ENCODE data around the gene TNS3. TPM values are rescaled to one million over a fixed set of nuclear protein-coding genes. Genes with fewer than 3 reads are reported as not detected.

The TNS3 gene
- total RNA-seq, 2 experiments from 2014 or later = 0.11 TPM

DNA sequence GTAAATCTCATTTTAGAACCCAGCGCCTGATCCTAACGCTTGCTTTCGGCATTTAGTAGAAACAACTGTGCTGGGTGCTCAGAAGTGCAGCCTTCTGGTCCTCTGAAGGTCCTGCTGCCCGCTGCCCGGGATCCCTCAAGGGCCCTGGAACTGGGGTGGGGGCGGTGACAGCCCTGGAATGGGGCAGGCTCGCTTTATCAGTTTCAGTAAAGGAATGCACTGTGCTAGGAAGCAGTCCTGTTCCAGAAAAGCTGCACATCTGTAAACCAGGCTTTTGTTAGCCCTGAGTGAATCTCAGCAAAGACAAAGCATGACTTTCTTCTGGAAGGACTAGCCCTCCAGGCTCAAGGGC lies 254.6 kb downstream of the TNS3 start:
- H3K27me3 Mint-ChIP-seq = no peaks in the 10 kb centered on the region
- intact Hi-C loops (cut with DNase I, micrococcal nuclease) = no loop called here

GRCh38 chr7:47326808-47327207 lies 255.1 kb downstream of the TNS3 start:
- no peak overlapping the region for H3K4me3 Mint-ChIP-seq
- ATAC-seq = no peak
- H3K27me3 Mint-ChIP-seq = no peaks in the 10 kb centered on the region
- DNase-seq = no peak
- H3K9me3 Mint-ChIP-seq (ENCODE audit: low read depth) = no peaks in the 10 kb centered on the region
- CTCF ChIA-PET = no interaction called here
- no peaks in the 10 kb centered on the region for H3K36me3 Mint-ChIP-seq (ENCODE audit: low read depth)
- intact Hi-C loops (cut with DNase I, micrococcal nuclease) = no loop called here
- H3K27ac Mint-ChIP-seq = no peak overlapping the region
- H3K4me1 Mint-ChIP-seq = no peaks in the 10 kb centered on the region
- POLR2A ChIA-PET = no interaction called here

More for the DNA sequence above, 254.6 kb downstream of the TNS3 start:
- H3K27ac Mint-ChIP-seq = no peak overlapping the region
- H3K36me3 Mint-ChIP-seq (ENCODE audit: low read depth) = no peaks in the 10 kb centered on the region
- no peak overlapping the region for H3K4me3 Mint-ChIP-seq
- no peaks in the 10 kb centered on the region for H3K9me3 Mint-ChIP-seq (ENCODE audit: low read depth)
- POLR2A ChIA-PET = no interaction called here
- DNase-seq = no peak
- no peaks in the 10 kb centered on the region for H3K4me1 Mint-ChIP-seq
- no peak for ATAC-seq
- CTCF ChIA-PET = no interaction called here

GRCh38 chr7:47326220-47326619 lies 255.7 kb downstream of the TNS3 start:
- intact Hi-C loops (cut with DNase I, micrococcal nuclease) = no loop called here
- Mint-ChIP-seq H3K4me1 (no peaks in the 10 kb centered on the region), H3K9me3 (ENCODE audit: low read depth) (no peaks in the 10 kb centered on the region), H3K4me3 (no peak overlapping the region), H3K36me3 (ENCODE audit: low read depth) (no peaks in the 10 kb centered on the region), H3K27me3 (no peaks in the 10 kb centered on the region), H3K27ac (no peak overlapping the region)
- ATAC-seq (peak; percentile 23), DNase-seq (no peak)
- ChIA-PET CTCF (no interaction called here), POLR2A (no interaction called here)

GRCh38 chr7:47325337-47325736 lies 256.6 kb downstream of the TNS3 start:
- Mint-ChIP-seq H3K4me1 (no peaks in the 10 kb centered on the region), H3K27me3 (peaks cover 2% of the 10 kb centered on the region), H3K4me3 (no peak overlapping the region), H3K27ac (no peak overlapping the region), H3K9me3 (ENCODE audit: low read depth) (no peaks in the 10 kb centered on the region), H3K36me3 (ENCODE audit: low read depth) (no peaks in the 10 kb centered on the region)
- ChIA-PET POLR2A (no interaction called here), CTCF (no interaction called here)
- ATAC-seq (no peak), DNase-seq (no peak)
- intact Hi-C loops (cut with DNase I, micrococcal nuclease) = no loop called here

- no peaks in the 10 kb centered on the region for H3K36me3 Mint-ChIP-seq (ENCODE audit: low read depth)
- CTCF ChIA-PET = no interaction called here
- no peak overlapping the region for H3K27ac Mint-ChIP-seq
- POLR2A ChIA-PET = no interaction called here
- no peak for DNase-seq
- peaks cover 3% of the 10 kb centered on the region for H3K27me3 Mint-ChIP-seq
- no peaks in the 10 kb centered on the region for H3K9me3 Mint-ChIP-seq (ENCODE audit: low read depth)
- no peak overlapping the region for H3K4me3 Mint-ChIP-seq
- ATAC-seq = no peak
- intact Hi-C loops (cut with DNase I, micrococcal nuclease) = no loop called here
- H3K4me1 Mint-ChIP-seq = no peaks in the 10 kb centered on the region
These were observed 258.0 kb downstream of the TNS3 start for GRCh38 chr7:47323904-47324303.

- ATAC-seq (no peak), DNase-seq (no peak)
- intact Hi-C loops (cut with DNase I, micrococcal nuclease) = no loop called here
- Mint-ChIP-seq H3K4me3 (no peak overlapping the region), H3K36me3 (ENCODE audit: low read depth) (no peaks in the 10 kb centered on the region), H3K27me3 (peaks cover 3% of the 10 kb centered on the region), H3K9me3 (ENCODE audit: low read depth) (peaks cover 6% of the 10 kb centered on the region), H3K4me1 (no peaks in the 10 kb centered on the region), H3K27ac (no peak overlapping the region)
- ChIA-PET POLR2A (no interaction called here), CTCF (interaction anchor here (0.6 kb wide), 1 partner anchor 321 kb away, joined by 3 read pairs; no protein-coding TSS in a partner anchor)
These were observed 259.2 kb downstream of the TNS3 start for GRCh38 chr7:47322731-47323130.

- ATAC-seq (no peak), DNase-seq (no peak)
- H3K9me3 Mint-ChIP-seq (ENCODE audit: low read depth) = peaks cover 8% of the 10 kb centered on the region
- peaks cover 5% of the 10 kb centered on the region for H3K27me3 Mint-ChIP-seq
- no peak overlapping the region for H3K4me3 Mint-ChIP-seq
- intact Hi-C loops (cut with DNase I, micrococcal nuclease) = no loop called here
- POLR2A ChIA-PET = no interaction called here
- H3K36me3 Mint-ChIP-seq (ENCODE audit: low read depth) = no peaks in the 10 kb centered on the region
- H3K4me1 Mint-ChIP-seq = peaks cover 3% of the 10 kb centered on the region
- CTCF ChIA-PET = interaction anchor here (1.2 kb wide), 1 partner anchor 491 kb away, joined by 3 read pairs; no protein-coding TSS in a partner anchor
- no peak overlapping the region for H3K27ac Mint-ChIP-seq
These were observed 261.6 kb downstream of the TNS3 start for GRCh38 chr7:47320296-47320695.

DNA sequence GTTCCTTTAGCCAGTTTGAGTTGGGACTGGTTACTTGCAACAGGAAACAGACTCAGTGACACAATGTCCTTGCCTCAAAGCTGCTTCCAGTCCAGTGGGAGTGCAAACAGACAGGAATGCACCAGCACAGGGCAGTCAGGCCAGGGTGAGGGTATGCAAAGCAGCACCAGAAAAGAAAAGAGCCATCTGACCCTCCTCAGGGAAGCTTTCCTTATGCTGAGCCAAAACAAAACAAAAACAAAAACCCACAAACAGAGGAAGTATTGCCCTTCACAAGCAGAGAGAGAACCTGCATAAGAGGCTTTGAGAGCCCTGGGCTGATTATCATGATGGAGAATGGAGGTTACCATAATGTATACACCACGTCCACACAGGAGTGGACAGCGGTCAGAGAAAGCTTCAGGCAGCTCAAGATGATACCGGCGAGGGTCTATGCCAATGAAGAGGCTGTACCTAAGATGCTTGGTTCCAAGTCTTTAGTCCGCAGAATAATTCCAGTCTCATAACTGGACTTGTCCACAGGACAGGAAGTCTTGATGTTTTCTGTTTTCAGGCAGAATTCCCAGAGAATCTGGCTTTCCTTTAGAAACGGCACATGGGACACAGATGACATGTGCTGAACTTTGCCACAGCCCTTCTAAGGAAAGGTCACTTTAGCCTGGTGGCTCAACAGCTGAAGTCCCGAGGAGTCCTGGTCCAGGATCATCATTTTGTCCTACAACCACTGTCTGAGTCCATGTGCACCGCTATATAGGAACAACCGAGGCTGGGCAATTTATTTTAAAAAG lies 263.3 kb downstream of the TNS3 start:
- Mint-ChIP-seq H3K4me3 (no peak overlapping the region), H3K9me3 (ENCODE audit: low read depth) (peaks cover 8% of the 10 kb centered on the region), H3K4me1 (peaks cover 3% of the 10 kb centered on the region), H3K36me3 (ENCODE audit: low read depth) (no peaks in the 10 kb centered on the region), H3K27me3 (peaks cover 5% of the 10 kb centered on the region), H3K27ac (no peak overlapping the region)
- DNase-seq (no peak), ATAC-seq (no peak)
- CTCF ChIA-PET = no interaction called here
- intact Hi-C loops (cut with DNase I, micrococcal nuclease) = no loop called here
- POLR2A ChIA-PET = no interaction called here

DNA sequence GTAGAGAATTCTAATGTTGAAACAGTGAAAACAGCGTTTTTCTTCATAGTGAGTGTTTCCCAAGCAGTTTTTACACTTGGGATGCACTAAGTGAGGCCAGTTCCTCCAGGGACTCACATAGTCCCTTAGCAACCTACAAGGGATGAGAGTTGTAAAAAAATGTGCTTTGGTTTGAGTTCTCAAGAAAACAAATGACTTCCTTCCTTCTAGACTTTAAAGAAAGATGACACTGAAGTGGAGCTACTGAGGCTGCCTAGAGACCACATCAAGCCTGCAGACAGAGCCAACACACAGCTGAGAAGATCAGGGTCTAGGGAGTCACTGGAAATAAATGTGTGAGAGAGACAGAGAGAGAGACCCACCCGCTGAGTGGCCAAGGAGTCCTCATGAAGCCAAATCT lies 264.4 kb downstream of the TNS3 start:
- H3K9me3 Mint-ChIP-seq (ENCODE audit: low read depth) = peaks cover 8% of the 10 kb centered on the region
- peaks cover 5% of the 10 kb centered on the region for H3K27me3 Mint-ChIP-seq
- H3K4me1 Mint-ChIP-seq = peaks cover 3% of the 10 kb centered on the region
- DNase-seq = no peak
- no peak overlapping the region for H3K4me3 Mint-ChIP-seq
- POLR2A ChIA-PET = no interaction called here
- CTCF ChIA-PET = no interaction called here
- ATAC-seq = no peak
- intact Hi-C loops (cut with DNase I, micrococcal nuclease) = no loop called here
- no peaks in the 10 kb centered on the region for H3K36me3 Mint-ChIP-seq (ENCODE audit: low read depth)
- no peak overlapping the region for H3K27ac Mint-ChIP-seq

DNA sequence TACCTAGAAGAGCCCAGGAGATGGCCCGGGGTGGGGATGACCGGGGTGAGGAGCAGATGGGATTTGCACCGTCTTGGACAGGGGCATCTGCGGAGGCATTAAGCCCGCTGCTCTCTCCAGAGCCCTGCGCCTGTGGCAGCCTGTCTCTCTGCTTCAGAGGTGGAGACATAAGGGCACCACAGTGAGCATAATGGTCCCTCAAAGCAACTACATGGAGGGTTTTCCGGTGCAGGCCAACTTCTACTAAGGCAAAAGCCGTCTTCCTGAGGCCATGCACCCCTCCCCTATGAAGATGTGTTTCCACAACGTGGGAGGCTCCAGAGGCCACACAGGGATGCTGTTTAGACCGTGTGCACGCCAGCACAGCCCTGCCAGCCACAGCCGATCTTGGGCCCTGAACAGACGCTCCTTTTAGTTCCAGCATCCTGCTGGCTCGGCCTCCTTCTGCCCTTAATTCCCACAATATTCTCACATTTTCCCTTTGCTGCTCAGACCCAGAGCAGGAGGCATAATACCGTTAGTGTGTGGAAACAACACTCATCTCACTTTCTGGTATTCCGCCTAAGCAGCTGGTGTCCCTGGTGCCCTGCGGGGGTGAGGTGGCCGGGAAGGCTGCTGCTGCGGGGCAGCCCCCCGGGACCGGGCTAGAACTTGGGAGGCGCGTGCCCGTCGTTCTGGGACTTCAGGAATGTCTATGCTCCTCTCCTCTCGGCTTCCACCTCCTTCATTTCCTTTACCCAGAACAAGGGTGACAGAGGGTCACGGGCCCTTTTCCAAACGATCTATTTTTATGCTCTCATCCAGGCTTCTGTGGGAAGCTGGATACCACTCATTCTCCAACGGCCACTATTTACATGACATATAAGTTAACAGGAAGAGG lies 266.9 kb downstream of the TNS3 start:
- H3K27ac Mint-ChIP-seq = no peak overlapping the region
- CTCF ChIA-PET = no interaction called here
- POLR2A ChIA-PET = no interaction called here
- H3K4me1 Mint-ChIP-seq = peaks cover 3% of the 10 kb centered on the region
- H3K27me3 Mint-ChIP-seq = peaks cover 3% of the 10 kb centered on the region
- intact Hi-C loops (cut with DNase I, micrococcal nuclease) = no loop called here
- no peak overlapping the region for H3K4me3 Mint-ChIP-seq
- peaks cover 8% of the 10 kb centered on the region for H3K9me3 Mint-ChIP-seq (ENCODE audit: low read depth)
- DNase-seq = no peak
- no peak for ATAC-seq
- no peaks in the 10 kb centered on the region for H3K36me3 Mint-ChIP-seq (ENCODE audit: low read depth)

DNA sequence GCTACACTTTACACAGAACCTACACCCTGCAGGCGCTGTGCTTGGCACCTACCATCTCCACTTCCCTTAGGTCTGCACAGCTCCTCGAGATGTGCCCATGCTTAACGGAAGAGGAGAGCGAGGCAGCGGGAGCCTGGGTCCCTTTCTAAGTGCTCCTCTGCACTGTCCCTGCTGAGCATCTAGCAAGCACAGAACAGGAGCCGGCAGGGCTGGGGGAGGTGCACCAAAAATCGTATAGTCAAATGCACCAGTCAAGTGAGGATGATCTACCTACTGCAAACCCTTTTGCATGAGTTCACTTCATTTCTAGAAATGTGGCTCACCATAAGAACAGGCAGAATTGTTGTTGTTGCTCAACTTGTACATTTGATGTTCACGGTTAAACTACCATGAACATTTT lies 267.7 kb downstream of the TNS3 start:
- H3K36me3 Mint-ChIP-seq (ENCODE audit: low read depth) = no peaks in the 10 kb centered on the region
- H3K4me1 Mint-ChIP-seq = peaks cover 3% of the 10 kb centered on the region
- H3K27ac Mint-ChIP-seq = no peak overlapping the region
- ATAC-seq (no peak), DNase-seq (no peak)
- ChIA-PET POLR2A (no interaction called here), CTCF (no interaction called here)
- peaks cover 3% of the 10 kb centered on the region for H3K27me3 Mint-ChIP-seq
- peaks cover 8% of the 10 kb centered on the region for H3K9me3 Mint-ChIP-seq (ENCODE audit: low read depth)
- no peak overlapping the region for H3K4me3 Mint-ChIP-seq
- intact Hi-C loops (cut with DNase I, micrococcal nuclease) = no loop called here

GRCh38 chr7:47313564-47313963 lies 268.3 kb downstream of the TNS3 start:
- Mint-ChIP-seq H3K4me3 (no peak overlapping the region), H3K4me1 (peaks cover 3% of the 10 kb centered on the region), H3K9me3 (ENCODE audit: low read depth) (peaks cover 13% of the 10 kb centered on the region), H3K27ac (no peak overlapping the region), H3K36me3 (ENCODE audit: low read depth) (no peaks in the 10 kb centered on the region), H3K27me3 (peaks cover 4% of the 10 kb centered on the region)
- no peak for ATAC-seq
- DNase-seq = no peak
- intact Hi-C loops (cut with DNase I, micrococcal nuclease) = no loop called here
- CTCF ChIA-PET = no interaction called here
- POLR2A ChIA-PET = no interaction called here
